HCT116 (cell line): Measurements from ENCODE around the gene C4orf54.

ENCODE experiments used
- CEBPB ChIP-seq: IDR thresholded peaks from 2 replicates; pipeline ENCODE4 v1.6.1; 2012; ENCODE audit warnings: low read depth
- ELF1 ChIP-seq: IDR thresholded peaks from 2 replicates; pipeline ENCODE4 v1.6.1; 2012; ENCODE audit warnings: low read depth, borderline replicate concordance
- EZH2 ChIP-seq: fragments of 200-600 bp; sonication (generic); IDR thresholded peaks from 2 replicates; pipeline ENCODE4 v1.6.1; 2017; ENCODE audit warnings: antibody characterized with exemption, mixed run types
- FOSL1 ChIP-seq: IDR thresholded peaks from 2 replicates; pipeline ENCODE4 v1.6.1; 2012; ENCODE audit warnings: low read depth
- MAX ChIP-seq: IDR thresholded peaks from 2 replicates; pipeline ENCODE4 v1.6.1; 2012
- POLR2A ChIP-seq: IDR thresholded peaks from 2 replicates; pipeline ENCODE4 v1.7.0; 2011; ENCODE audit warnings: borderline replicate concordance; ENCODE audit not compliant: insufficient read depth, insufficient read length; ENCODE audit errors: extremely low read depth
- REST ChIP-seq: IDR thresholded peaks from 2 replicates; pipeline ENCODE4 v1.6.1; 2012; ENCODE audit warnings: low read depth
- TCF7L2 ChIP-seq: IDR thresholded peaks from 2 replicates; pipeline ENCODE4 v1.7.0; 2011; ENCODE audit warnings: borderline replicate concordance, inconsistent platforms; ENCODE audit not compliant: insufficient read depth, insufficient read length; ENCODE audit errors: extremely low read depth
- YY1 ChIP-seq: IDR thresholded peaks from 2 replicates; pipeline ENCODE4 v1.6.1; 2011; ENCODE audit warnings: low read length, low read depth, moderate library complexity, mild to moderate bottlenecking; ENCODE audit not compliant: insufficient replicate concordance; ENCODE audit errors: extremely low read depth
- TF ChIP-seq, protein P1 (sequence below), 3 experiments: fragments of 200-600 bp in 1 of 3; sonication (generic) in 1 of 3; IDR thresholded peaks in 2 of 3; conservative IDR thresholded peaks in 1 of 3; 2 replicates each; pipeline ENCODE4 v1.5.1; 2012 to 2017; ENCODE audit warnings: low read depth in 2 of 3, low read length in 2 of 3, antibody characterized with exemption in 1 of 3, borderline replicate concordance in 1 of 3, control low read depth in 1 of 3, mild to moderate bottlenecking in 1 of 3, mixed read lengths in 1 of 3, mixed run types in 1 of 3, moderate library complexity in 1 of 3; ENCODE audit not compliant: insufficient read depth in 1 of 3

- no peak for TF ChIP-seq MAX
- TF ChIP-seq, protein P1, sequence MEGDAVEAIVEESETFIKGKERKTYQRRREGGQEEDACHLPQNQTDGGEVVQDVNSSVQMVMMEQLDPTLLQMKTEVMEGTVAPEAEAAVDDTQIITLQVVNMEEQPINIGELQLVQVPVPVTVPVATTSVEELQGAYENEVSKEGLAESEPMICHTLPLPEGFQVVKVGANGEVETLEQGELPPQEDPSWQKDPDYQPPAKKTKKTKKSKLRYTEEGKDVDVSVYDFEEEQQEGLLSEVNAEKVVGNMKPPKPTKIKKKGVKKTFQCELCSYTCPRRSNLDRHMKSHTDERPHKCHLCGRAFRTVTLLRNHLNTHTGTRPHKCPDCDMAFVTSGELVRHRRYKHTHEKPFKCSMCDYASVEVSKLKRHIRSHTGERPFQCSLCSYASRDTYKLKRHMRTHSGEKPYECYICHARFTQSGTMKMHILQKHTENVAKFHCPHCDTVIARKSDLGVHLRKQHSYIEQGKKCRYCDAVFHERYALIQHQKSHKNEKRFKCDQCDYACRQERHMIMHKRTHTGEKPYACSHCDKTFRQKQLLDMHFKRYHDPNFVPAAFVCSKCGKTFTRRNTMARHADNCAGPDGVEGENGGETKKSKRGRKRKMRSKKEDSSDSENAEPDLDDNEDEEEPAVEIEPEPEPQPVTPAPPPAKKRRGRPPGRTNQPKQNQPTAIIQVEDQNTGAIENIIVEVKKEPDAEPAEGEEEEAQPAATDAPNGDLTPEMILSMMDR (IDR thresholded peaks at IDR 0.05 in 2 of 3, conservative IDR thresholded peaks at IDR 0.05 in 1 of 3; ENCODE audit: borderline replicate concordance in 1 of 3, insufficient read depth in 1 of 3, low read depth in 2 of 3, low read length in 2 of 3), result no peak
- TF ChIP-seq TCF7L2, result no peak
- no peak for TF ChIP-seq YY1
- TF ChIP-seq EZH2, result no peak
- TF ChIP-seq REST, result no peak
- no peak for TF ChIP-seq POLR2A
- no peak for TF ChIP-seq FOSL1
- TF ChIP-seq CEBPB, result no peak
- no peak for TF ChIP-seq ELF1
These were observed 35.3 kb downstream of the C4orf54 start for GRCh38 chr4:99622341-99622740.
